Skin of body (tissue), 2 donors: ENCODE measurements around the gene CCDC33. TPM values are rescaled to one million over a fixed set of nuclear protein-coding genes. Genes with fewer than 3 reads are reported as not detected.

Experiments
- DNase-seq: peaks from one replicate; lab custom pipeline; 2025; lab: John Stamatoyannopoulos, UW
- total RNA-seq: library from RNA; depleted of rRNA; stranded (reverse); fragments of >200 nt; gene quantifications from one replicate; pipeline ENCODE4 v1.2.3, GENCODE V29; 2014

The CCDC33 gene
- total RNA-seq, 1 donor from 2014 or later: 0.20 TPM

GRCh38 chr15:74380361-74381189 is 144.4 kb downstream of the CCDC33 start:
- DNase-seq: no peak

DNA sequence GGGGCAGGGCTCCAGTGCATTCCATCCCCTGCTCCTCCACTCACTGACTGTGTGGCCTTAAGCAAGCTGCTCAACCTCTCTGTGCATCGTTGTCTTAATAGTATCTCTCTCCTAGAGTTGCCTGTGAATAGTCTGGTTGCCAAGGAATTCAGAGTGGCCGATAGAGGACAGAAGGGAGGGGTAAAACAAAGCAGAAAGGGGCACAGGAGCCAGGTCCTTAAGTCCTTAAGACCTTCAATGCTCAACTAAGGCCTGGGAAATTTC is 145.0 kb downstream of the CCDC33 start:
- no peak for DNase-seq

DNA sequence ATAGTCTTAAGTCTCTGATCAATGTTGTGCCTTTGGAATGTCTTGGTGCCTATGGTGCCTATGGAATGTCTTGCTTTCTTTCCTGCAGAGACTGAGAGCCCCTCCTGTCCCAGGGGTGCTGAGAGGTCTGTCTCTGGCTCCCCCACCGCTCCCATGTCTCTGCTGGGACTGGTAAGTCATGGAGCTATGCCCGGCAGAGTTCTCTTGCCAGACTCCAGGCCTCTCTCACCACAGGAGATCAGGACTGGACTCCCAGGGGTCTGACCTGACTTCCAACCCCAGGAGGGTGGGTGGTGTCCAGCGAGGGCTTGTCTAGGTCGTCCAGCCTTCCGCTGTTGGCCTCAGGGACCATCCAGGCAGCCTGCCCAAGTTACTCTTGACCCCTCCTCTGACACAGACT is 145.4 kb downstream of the CCDC33 start:
- DNase-seq: no peak

GRCh38 chr15:74382004-74382816 is 146.1 kb downstream of the CCDC33 start:
- no peak for DNase-seq

- no peak for DNase-seq
Observed at GRCh38 chr15:74383286-74383685, 147.2 kb downstream of the CCDC33 start.

- DNase-seq: no peak
Observed at GRCh38 chr15:74383695-74384565, 147.8 kb downstream of the CCDC33 start.

GRCh38 chr15:74384566-74384880 is 148.4 kb downstream of the CCDC33 start:
- DNase-seq: no peak

DNA sequence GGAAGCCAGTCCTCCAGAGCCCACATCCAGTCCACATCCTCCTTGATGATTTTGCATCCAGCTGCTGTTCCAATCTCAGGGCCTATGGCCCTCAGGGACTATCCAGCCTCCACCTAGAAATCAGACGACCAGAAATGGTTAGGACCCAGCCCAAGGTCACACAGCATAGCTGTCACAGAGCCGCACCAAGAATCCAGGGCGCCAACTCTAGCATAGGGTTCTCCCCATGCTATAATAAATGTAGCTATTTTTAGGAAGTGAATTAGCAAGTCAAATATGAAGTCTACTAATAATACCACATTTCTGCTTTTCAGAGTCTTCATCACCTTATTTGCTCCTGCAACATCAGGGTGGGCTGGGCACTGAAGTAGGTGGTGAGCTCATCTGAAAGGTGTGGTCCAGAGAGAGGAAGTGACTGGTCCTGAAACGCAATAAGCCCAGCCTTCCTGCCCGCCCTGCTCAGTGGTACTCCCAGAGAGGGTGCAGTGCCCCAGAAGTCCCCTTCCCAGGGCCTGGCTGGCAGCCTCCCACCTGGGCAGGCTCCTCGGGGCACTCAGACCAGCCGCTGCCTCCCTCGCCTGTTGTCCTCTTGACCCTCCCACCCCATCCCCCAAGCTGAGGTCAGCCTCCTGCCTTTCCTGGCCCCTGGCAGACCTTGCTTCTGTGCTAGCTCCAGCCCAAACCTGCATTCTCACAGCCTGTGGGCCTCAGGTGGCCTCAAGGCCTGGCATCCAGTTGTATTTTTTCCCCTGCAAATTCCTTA is 148.9 kb downstream of the CCDC33 start:
- DNase-seq: no peak

- DNase-seq: no peak
Observed at GRCh38 chr15:74385733-74386132, 149.6 kb downstream of the CCDC33 start.

Other genes starting within 250 kb of the CCDC33 start
- 7.8 TPM for gene STOML1, start 244.0 kb upstream of the CCDC33 start, total RNA-seq
- gene PML, start 241.6 kb upstream of the CCDC33 start, total RNA-seq: 28.6 TPM
- 0.89 TPM for gene GOLGA6A, start 153.8 kb upstream of the CCDC33 start, total RNA-seq
- 0.79 TPM for gene ISLR2, start 105.7 kb upstream of the CCDC33 start, total RNA-seq
- gene ISLR, start 62.6 kb upstream of the CCDC33 start, total RNA-seq: 46.8 TPM
- gene STRA6, start 33.5 kb upstream of the CCDC33 start, total RNA-seq: 0.49 TPM
- gene CYP11A1, start 131.3 kb downstream of the CCDC33 start, total RNA-seq: 0.69 TPM
- 11.7 TPM for gene SEMA7A, start 197.6 kb downstream of the CCDC33 start, total RNA-seq
- 18.6 TPM for gene UBL7, start 224.8 kb downstream of the CCDC33 start, total RNA-seq